ENCODE results near the gene KRT15.
"Not testable (repeated sequence)": the region's sequence is repeated elsewhere in the genome, so short reads cannot be mapped to it uniquely, and the experiment has no call there.

Gene KRT15

GRCh38 chr17:41544491-41544892 lies 25.8 kb upstream of the KRT15 start:
- peak; percentile 70 for DNase-seq (ENCODE audit: low read depth, low spot score)

GRCh38 chr17:41542786-41543185 lies 24.1 kb upstream of the KRT15 start:
- DNase-seq (ENCODE audit: low read depth, low spot score) = not testable (repeated sequence)

GRCh38 chr17:41542357-41542756 lies 23.7 kb upstream of the KRT15 start:
- DNase-seq (ENCODE audit: low read depth, low spot score) = no peak

- DNase-seq (ENCODE audit: low read depth, low spot score) = no peak
Measured at GRCh38 chr17:41540921-41541625, 22.4 kb upstream of the KRT15 start.

- peak; percentile 70 for DNase-seq (ENCODE audit: low read depth, low spot score)
Measured at GRCh38 chr17:41539979-41540701, 21.4 kb upstream of the KRT15 start.

- peak; percentile 65 for DNase-seq (ENCODE audit: low read depth, low spot score)
Measured at GRCh38 chr17:41539071-41539492, 20.4 kb upstream of the KRT15 start.

GRCh38 chr17:41538565-41538991 lies 19.9 kb upstream of the KRT15 start:
- peak; percentile 55 for DNase-seq (ENCODE audit: low read depth, low spot score)

GRCh38 chr17:41537990-41538389 lies 19.3 kb upstream of the KRT15 start:
- DNase-seq (ENCODE audit: low read depth, low spot score) = no peak

GRCh38 chr17:41537614-41537954 lies 18.9 kb upstream of the KRT15 start:
- DNase-seq (ENCODE audit: low read depth, low spot score) = no peak

GRCh38 chr17:41536741-41537613 lies 18.3 kb upstream of the KRT15 start:
- DNase-seq (ENCODE audit: low read depth, low spot score) = no peak

GRCh38 chr17:41535764-41536481 lies 17.2 kb upstream of the KRT15 start:
- peak; percentile 95 for DNase-seq (ENCODE audit: low read depth, low spot score)

GRCh38 chr17:41534899-41535546 lies 16.3 kb upstream of the KRT15 start:
- no peak for DNase-seq (ENCODE audit: low read depth, low spot score)

GRCh38 chr17:41533613-41534012 lies 14.9 kb upstream of the KRT15 start:
- no peak for DNase-seq (ENCODE audit: low read depth, low spot score)

- no peak for DNase-seq (ENCODE audit: low read depth, low spot score)
Measured at GRCh38 chr17:41532947-41533570, 14.4 kb upstream of the KRT15 start.

GRCh38 chr17:41531993-41532392 lies 13.3 kb upstream of the KRT15 start:
- DNase-seq (ENCODE audit: low read depth, low spot score) = no peak

GRCh38 chr17:41530062-41531048 lies 11.7 kb upstream of the KRT15 start:
- peak; percentile 93 for DNase-seq (ENCODE audit: low read depth, low spot score)

GRCh38 chr17:41529491-41529915 lies 10.8 kb upstream of the KRT15 start:
- no peak for DNase-seq (ENCODE audit: low read depth, low spot score)

- DNase-seq (ENCODE audit: low read depth, low spot score) = peak; percentile 68
Measured at GRCh38 chr17:41528959-41529353, 10.3 kb upstream of the KRT15 start.
